Measurements from ENCODE around the gene SIVA1. TPM values are rescaled to one million over a fixed set of nuclear protein-coding genes. Genes with fewer than 3 reads are reported as not detected.

SIVA1 gene
- total RNA-seq, 3 donors from 2014 or later (not counting 1 experiment from before 2014, with no cell fraction given): 59.7 to 74.8 (median 59.8) TPM

DNA sequence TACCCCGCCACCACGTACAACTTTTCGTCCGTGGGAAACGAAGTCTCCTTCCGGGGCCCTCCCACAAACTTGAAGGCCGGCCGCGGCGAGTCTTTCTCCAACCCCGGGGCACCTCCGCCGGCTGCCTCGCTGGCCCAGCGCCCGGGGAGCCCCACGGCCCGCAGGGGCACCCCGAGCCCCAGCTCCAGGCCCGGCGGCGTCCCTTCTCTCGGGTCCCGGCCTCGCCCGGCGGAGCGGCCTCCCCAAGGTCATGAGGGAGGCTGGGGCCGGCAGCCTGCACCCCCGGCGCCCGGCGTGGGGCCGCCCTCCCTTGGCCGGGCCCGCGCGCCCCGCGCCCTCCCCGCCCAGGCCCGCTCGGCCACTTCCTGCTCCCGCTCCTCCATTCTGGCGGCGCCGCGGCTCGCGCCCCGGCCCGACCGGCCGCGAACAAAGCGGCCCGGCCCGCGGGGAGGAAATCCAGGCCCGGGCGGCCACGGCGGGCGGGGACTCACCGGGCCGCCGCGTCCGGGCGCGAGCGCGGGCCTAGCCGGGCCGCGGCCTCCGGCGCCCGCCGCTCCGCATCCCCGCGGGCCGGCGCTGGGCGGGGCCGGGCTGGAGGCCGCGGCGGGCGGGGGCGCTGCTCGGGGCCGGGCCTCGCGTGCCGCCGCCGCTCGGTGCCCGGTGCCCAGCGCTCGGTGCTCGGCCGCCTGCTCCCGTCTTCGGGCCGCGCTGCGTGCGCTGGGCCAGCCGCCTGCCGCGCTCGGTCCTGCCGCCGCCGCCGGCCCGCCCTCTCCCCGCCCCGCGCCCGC, 42.2 kb downstream of the SIVA1 start, which contains the start of gene AKT1:
TSS of gene AKT1 (minus strand) at position 756 of the 788 bp plus-strand sequence. CDS start 3,105 bp downstream, outside the sequence.
- Mint-ChIP-seq H3K4me3 (peak within 1 kb of the TSS; percentile 93), H3K4me1 (peaks cover 19 to 65% of the 10 kb centered on the region in 2 donors), H3K27ac (peak within 1 kb of the TSS; percentile 85), H3K27me3 (ENCODE audit: low read depth in 2 of 2) (no peaks in the 10 kb centered on the region), H3K36me3 (no peaks in the 10 kb centered on the region), H3K9me3 (no peaks in the 10 kb centered on the region)
- intact Hi-C loops (cut with micrococcal nuclease): loop anchor here (2.0 kb wide), 1 partner anchor 42 kb away; the partner anchor contains the start of gene SIVA1
- under 1% methylated on average over 123 of the region's 124 CpGs for WGBS (ENCODE audit: insufficient coverage)
- peak within 1 kb of the TSS; percentile 50 for H3K4me3 ChIP-seq (ENCODE audit: low read length)
- H3K4me1 ChIP-seq (ENCODE audit: control insufficient read depth, insufficient read depth, low read length): peaks cover 50% of the 10 kb centered on the region
- no peaks in the 10 kb centered on the region for H3K27me3 ChIP-seq (ENCODE audit: control insufficient read depth, insufficient read depth, low read length)
- no peaks in the 10 kb centered on the region for H3K9me3 ChIP-seq (ENCODE audit: control insufficient read depth, insufficient read depth, low read length)
- H3K36me3 ChIP-seq (ENCODE audit: control insufficient read depth, insufficient read depth, low read length): peaks cover 21% of the 10 kb centered on the region
- DNase-seq (peak; percentile 53 to 54), ATAC-seq (peak; percentile 57 to 75 (median 61))
- H3K27ac ChIP-seq (ENCODE audit: low read length): peak within 1 kb of the TSS; percentile 60
- TF ChIP-seq, protein P1, sequence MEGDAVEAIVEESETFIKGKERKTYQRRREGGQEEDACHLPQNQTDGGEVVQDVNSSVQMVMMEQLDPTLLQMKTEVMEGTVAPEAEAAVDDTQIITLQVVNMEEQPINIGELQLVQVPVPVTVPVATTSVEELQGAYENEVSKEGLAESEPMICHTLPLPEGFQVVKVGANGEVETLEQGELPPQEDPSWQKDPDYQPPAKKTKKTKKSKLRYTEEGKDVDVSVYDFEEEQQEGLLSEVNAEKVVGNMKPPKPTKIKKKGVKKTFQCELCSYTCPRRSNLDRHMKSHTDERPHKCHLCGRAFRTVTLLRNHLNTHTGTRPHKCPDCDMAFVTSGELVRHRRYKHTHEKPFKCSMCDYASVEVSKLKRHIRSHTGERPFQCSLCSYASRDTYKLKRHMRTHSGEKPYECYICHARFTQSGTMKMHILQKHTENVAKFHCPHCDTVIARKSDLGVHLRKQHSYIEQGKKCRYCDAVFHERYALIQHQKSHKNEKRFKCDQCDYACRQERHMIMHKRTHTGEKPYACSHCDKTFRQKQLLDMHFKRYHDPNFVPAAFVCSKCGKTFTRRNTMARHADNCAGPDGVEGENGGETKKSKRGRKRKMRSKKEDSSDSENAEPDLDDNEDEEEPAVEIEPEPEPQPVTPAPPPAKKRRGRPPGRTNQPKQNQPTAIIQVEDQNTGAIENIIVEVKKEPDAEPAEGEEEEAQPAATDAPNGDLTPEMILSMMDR (IDR thresholded peaks at IDR 0.05): no peak

DNA sequence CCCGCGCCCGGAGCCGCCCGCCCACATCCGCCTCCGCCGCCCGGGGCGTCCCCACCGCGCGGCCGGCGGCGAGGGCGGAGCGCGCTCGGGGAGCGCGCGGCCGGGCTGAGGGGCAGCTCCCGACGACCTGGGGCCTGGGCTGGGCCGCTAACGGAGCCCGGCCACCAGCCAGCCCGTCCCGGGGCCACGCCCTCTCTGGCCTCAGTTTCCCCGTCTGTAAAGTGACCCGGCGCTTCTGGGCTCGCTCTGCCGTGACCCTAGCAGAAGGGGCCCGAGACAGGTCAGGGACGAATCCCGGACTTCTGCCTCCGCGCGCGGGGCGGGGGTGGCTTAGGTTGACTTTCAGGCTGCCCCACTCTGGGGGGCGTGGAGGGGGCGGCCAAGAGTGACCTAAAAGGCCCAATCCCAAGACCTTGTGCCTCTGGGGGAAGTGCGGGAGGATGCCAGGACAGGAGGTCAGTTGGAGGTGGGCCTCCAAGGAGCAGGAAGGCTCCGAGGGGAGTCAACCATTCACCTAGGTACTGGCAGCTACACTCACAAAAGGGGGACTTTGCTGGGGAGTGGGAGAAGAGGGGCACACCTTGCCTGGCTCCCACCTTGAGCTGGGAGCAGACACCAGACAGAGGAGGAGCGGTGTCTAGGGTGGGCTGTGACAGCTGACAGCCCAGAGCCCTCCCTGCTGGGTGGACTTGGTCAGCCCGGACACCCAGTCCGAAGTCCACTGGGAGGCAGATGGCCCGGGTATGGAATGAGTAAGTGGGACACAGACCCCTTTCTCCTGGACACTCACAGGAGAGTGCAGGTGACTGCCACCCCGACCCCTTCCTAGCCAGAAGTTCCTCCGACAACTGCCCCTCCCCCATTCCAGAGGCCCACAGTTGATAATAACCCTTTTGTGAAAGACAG, 43.1 kb downstream of the SIVA1 start:
- TF ChIP-seq, protein P1 (IDR thresholded peaks at IDR 0.05): no peak
- H3K4me1 Mint-ChIP-seq: peaks cover 19 to 61% of the 10 kb centered on the region in 2 donors
- peak overlapping the region; percentile 73 to 85 for H3K27ac Mint-ChIP-seq
- H3K36me3 Mint-ChIP-seq: no peaks in the 10 kb centered on the region
- Histone ChIP-seq H3K36me3 (ENCODE audit: control insufficient read depth, insufficient read depth, low read length) (peaks cover 15% of the 10 kb centered on the region), H3K4me3 (ENCODE audit: low read length) (peak overlapping the region; percentile 17), H3K4me1 (ENCODE audit: control insufficient read depth, insufficient read depth, low read length) (peaks cover 44% of the 10 kb centered on the region), H3K27ac (ENCODE audit: low read length) (peak overlapping the region; percentile 45), H3K9me3 (ENCODE audit: control insufficient read depth, insufficient read depth, low read length) (no peaks in the 10 kb centered on the region), H3K27me3 (ENCODE audit: control insufficient read depth, insufficient read depth, low read length) (no peaks in the 10 kb centered on the region)
- 13% methylated on average over 55 of the region's 55 CpGs for WGBS (ENCODE audit: insufficient coverage)
- intact Hi-C loops (cut with micrococcal nuclease): loop anchor here (2.0 kb wide), 1 partner anchor 43 kb away; the partner anchor contains the start of gene SIVA1
- no peaks in the 10 kb centered on the region for H3K27me3 Mint-ChIP-seq (ENCODE audit: low read depth in 2 of 2)
- H3K9me3 Mint-ChIP-seq: no peaks in the 10 kb centered on the region
- peak; percentile 62 to 72 (median 67) for ATAC-seq
- peak overlapping the region; percentile 79 for H3K4me3 Mint-ChIP-seq
- DNase-seq: peak; percentile 55 to 80

DNA sequence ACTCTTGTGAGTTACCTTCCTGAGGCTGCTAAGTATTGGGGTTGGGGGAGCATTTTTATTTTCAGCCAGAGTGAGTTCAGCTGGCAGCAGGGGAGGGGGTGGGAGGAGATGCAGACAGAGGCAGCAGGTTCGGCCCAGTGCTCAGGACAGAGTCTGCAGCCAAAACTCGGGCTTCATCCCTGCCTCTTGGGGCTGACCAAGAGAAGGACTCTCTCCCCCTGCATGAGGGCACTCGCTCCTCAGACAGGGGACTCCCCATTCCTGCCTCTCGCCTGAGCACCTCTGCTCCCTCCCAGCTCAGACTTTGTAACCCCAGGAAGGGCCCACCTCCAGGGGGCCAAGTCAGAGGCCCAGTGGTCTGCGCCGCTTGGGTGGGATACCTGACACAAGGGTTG, 43.7 kb downstream of the SIVA1 start:
- intact Hi-C loops (cut with micrococcal nuclease): no loop called here
- no peak for ATAC-seq
- TF ChIP-seq, protein P1 (IDR thresholded peaks at IDR 0.05): no peak
- Histone ChIP-seq H3K27ac (ENCODE audit: low read length) (no peak overlapping the region), H3K4me3 (ENCODE audit: low read length) (no peak overlapping the region), H3K4me1 (ENCODE audit: control insufficient read depth, insufficient read depth, low read length) (peaks cover 50% of the 10 kb centered on the region), H3K27me3 (ENCODE audit: control insufficient read depth, insufficient read depth, low read length) (no peaks in the 10 kb centered on the region), H3K9me3 (ENCODE audit: control insufficient read depth, insufficient read depth, low read length) (no peaks in the 10 kb centered on the region), H3K36me3 (ENCODE audit: control insufficient read depth, insufficient read depth, low read length) (peaks cover 8% of the 10 kb centered on the region)
- Mint-ChIP-seq H3K27ac (peak overlapping the region; percentile 73 to 85), H3K4me3 (peak overlapping the region; percentile 79), H3K4me1 (peaks cover 19 to 61% of the 10 kb centered on the region in 2 donors), H3K27me3 (ENCODE audit: low read depth in 2 of 2) (no peaks in the 10 kb centered on the region), H3K9me3 (no peaks in the 10 kb centered on the region), H3K36me3 (no peaks in the 10 kb centered on the region)
- WGBS (ENCODE audit: insufficient coverage): 92% methylated on average over 6 of the region's 6 CpGs
- no peak for DNase-seq
